ENCODE data around the gene CALCOCO1.
A peak's percentile ranks its signal among the peaks of the same experiment; 100 is the strongest.
"Not testable (repeated sequence)": the region's sequence is repeated elsewhere in the genome, so short reads cannot be mapped to it uniquely, and the experiment has no call there.

CALCOCO1 gene

GRCh38 chr12:53698948-53699677 lies 28.1 kb downstream of the CALCOCO1 start:
- DNase-seq (ENCODE audit: low read depth in 1 of 2, low spot score in 1 of 2), result no peak

GRCh38 chr12:53696655-53697331 lies 30.5 kb downstream of the CALCOCO1 start:
- no peak for DNase-seq (ENCODE audit: low read depth in 1 of 2, low spot score in 1 of 2)

GRCh38 chr12:53696285-53696654 lies 31.0 kb downstream of the CALCOCO1 start:
- DNase-seq (ENCODE audit: low read depth in 1 of 2, low spot score in 1 of 2), result no peak

GRCh38 chr12:53695152-53696145 lies 31.8 kb downstream of the CALCOCO1 start:
- no peak for DNase-seq (ENCODE audit: low read depth in 1 of 2, low spot score in 1 of 2)

- DNase-seq (ENCODE audit: low read depth in 1 of 2, low spot score in 1 of 2), result no peak
Observed at GRCh38 chr12:53694756-53695151, 32.5 kb downstream of the CALCOCO1 start.

GRCh38 chr12:53688134-53688533 lies 39.1 kb downstream of the CALCOCO1 start:
- no peak for DNase-seq (ENCODE audit: low read depth in 1 of 2, low spot score in 1 of 2)

- no peak for DNase-seq (ENCODE audit: low read depth in 1 of 2, low spot score in 1 of 2)
Observed at GRCh38 chr12:53686436-53686835, 40.8 kb downstream of the CALCOCO1 start.

- DNase-seq (ENCODE audit: low read depth in 1 of 2, low spot score in 1 of 2), result no peak
Observed at GRCh38 chr12:53684654-53685220, 42.5 kb downstream of the CALCOCO1 start.

- no peak for DNase-seq (ENCODE audit: low read depth in 1 of 2, low spot score in 1 of 2)
Observed at GRCh38 chr12:53683983-53684382, 43.3 kb downstream of the CALCOCO1 start.

GRCh38 chr12:53683494-53683893 lies 43.8 kb downstream of the CALCOCO1 start:
- DNase-seq (ENCODE audit: low read depth in 1 of 2, low spot score in 1 of 2), result no peak

- DNase-seq (ENCODE audit: low read depth in 1 of 2, low spot score in 1 of 2), result not testable (repeated sequence)
Observed at GRCh38 chr12:53680061-53680460, 47.2 kb downstream of the CALCOCO1 start.

GRCh38 chr12:53677800-53678148 lies 49.5 kb downstream of the CALCOCO1 start:
- no peak for DNase-seq (ENCODE audit: low read depth in 1 of 2, low spot score in 1 of 2)

GRCh38 chr12:53677016-53677799 lies 50.0 kb downstream of the CALCOCO1 start:
- DNase-seq (ENCODE audit: low read depth in 1 of 2, low spot score in 1 of 2), result no peak

GRCh38 chr12:53676656-53677015 lies 50.6 kb downstream of the CALCOCO1 start:
- no peak for DNase-seq (ENCODE audit: low read depth in 1 of 2, low spot score in 1 of 2)

- peak; percentile 92 for DNase-seq (ENCODE audit: low read depth in 1 of 2, low spot score in 1 of 2)
Observed at GRCh38 chr12:53675701-53676607, 51.3 kb downstream of the CALCOCO1 start, which contains the start of gene ATP5MC2. Gene ATP5MC2, minus strand, starts transcription at chr12:53676083. Its CDS starts 3,469 bp downstream, at chr12:53672614.

GRCh38 chr12:53674977-53675700 lies 52.1 kb downstream of the CALCOCO1 start:
- DNase-seq (ENCODE audit: low read depth in 1 of 2, low spot score in 1 of 2), result no peak

GRCh38 chr12:53670971-53671370 lies 56.3 kb downstream of the CALCOCO1 start:
- DNase-seq (ENCODE audit: low read depth in 1 of 2, low spot score in 1 of 2), result no peak

GRCh38 chr12:53670308-53670707 lies 56.9 kb downstream of the CALCOCO1 start:
- no peak for DNase-seq (ENCODE audit: low read depth in 1 of 2, low spot score in 1 of 2)

- no peak for DNase-seq (ENCODE audit: low read depth in 1 of 2, low spot score in 1 of 2)
Observed at GRCh38 chr12:53667080-53667479, 60.2 kb downstream of the CALCOCO1 start.

Data from stimulated activated CD4-positive, alpha-beta T cell treated with anti-CD3 and anti-CD28 coated beads, Interleukin-15, amount 100 ng/mL, for 1 hour (primary cell).